Fibroblast of mammary gland (primary cell): ENCODE measurements around the gene VWC2.

ENCODE experiments used
- DNase-seq: peaks from one replicate; pipeline ENCODE4 v3.0.0-alpha.2; 2010; ENCODE audit warnings: low read depth
- H3K4me3 ChIP-seq: 2 replicates; pipeline ENCODE4 v1.5.1; 2011; ENCODE audit warnings: low read depth, mild to moderate bottlenecking, low read length, moderate library complexity; ENCODE audit not compliant: control insufficient read depth
- CTCF ChIP-seq: conservative IDR thresholded peaks from 2 replicates; pipeline ENCODE4 v1.5.1; 2011; ENCODE audit warnings: low read depth, low read length, inconsistent platforms; ENCODE audit not compliant: control insufficient read depth, insufficient read depth

Gene VWC2

GRCh38 chr7:49768254-49768653 is 5.2 kb upstream of the VWC2 start:
- no peak overlapping the region for H3K4me3 ChIP-seq
- TF ChIP-seq CTCF, result no peak
- no peak for DNase-seq

GRCh38 chr7:49768835-49769234 is 4.6 kb upstream of the VWC2 start:
- TF ChIP-seq CTCF, result no peak
- no peak overlapping the region for H3K4me3 ChIP-seq
- DNase-seq, result no peak

DNA sequence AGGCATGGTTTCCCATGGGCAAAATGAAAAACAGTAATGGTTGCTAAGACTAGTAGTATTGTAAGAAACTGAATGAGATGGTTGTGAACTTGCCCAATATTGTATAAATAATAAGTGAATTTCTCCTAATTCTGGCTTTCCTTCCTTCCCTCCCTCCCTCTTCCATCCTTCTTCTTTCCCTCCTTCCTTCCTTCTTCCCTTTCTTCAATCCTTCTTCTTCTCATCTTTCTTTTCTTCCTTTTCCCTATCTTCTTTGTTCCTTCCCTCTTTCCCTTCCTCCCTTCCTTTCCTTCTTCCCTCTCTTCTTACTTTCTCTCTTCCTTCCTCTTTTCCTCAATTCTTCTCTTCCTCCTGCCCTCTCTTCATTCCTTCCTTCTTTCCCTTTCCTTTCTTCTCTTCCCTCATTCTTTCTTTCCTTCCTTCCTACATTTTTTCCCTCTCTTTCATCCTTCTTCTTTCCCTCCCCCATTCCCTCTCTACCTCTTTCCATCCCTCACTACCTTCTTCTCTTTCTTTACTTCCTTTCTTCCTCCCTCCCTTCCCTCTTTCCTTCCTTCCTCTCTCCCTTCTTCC is 4.1 kb upstream of the VWC2 start:
- no peak for DNase-seq
- no peak for TF ChIP-seq CTCF
- H3K4me3 ChIP-seq, result no peak overlapping the region

- no peak overlapping the region for H3K4me3 ChIP-seq
- TF ChIP-seq CTCF, result no peak
- no peak for DNase-seq
Measured at GRCh38 chr7:49770838-49771237, 2.6 kb upstream of the VWC2 start.

- TF ChIP-seq CTCF, result no peak
- no peak for DNase-seq
- no peak overlapping the region for H3K4me3 ChIP-seq
Measured at GRCh38 chr7:49771427-49772176, 1.8 kb upstream of the VWC2 start.

GRCh38 chr7:49772916-49773217 is 571 bp upstream of the VWC2 start:
- no peak for DNase-seq
- no peak for TF ChIP-seq CTCF
- H3K4me3 ChIP-seq, result no peak overlapping the region

- no peak for DNase-seq
- TF ChIP-seq CTCF, result no peak
- no peak overlapping the region for H3K4me3 ChIP-seq
Measured at GRCh38 chr7:49773936-49774458, 559 bp downstream of the VWC2 start.
